Ishikawa (cell line): Measurements from ENCODE around the gene ADGRG6.

Experiments
- CEBPB ChIP-seq: IDR thresholded peaks from 2 replicates; pipeline ENCODE4 v1.6.1; 2012
- CREB1 ChIP-seq: IDR thresholded peaks from 2 replicates; pipeline ENCODE4 v1.6.1; 2012; ENCODE audit warnings: low read depth
- EGR1 ChIP-seq: IDR thresholded peaks from 2 replicates; pipeline ENCODE4 v1.6.1; 2012
- EP300 ChIP-seq: IDR thresholded peaks from 2 replicates; pipeline ENCODE4 v1.6.1; 2012; ENCODE audit warnings: borderline replicate concordance
- FOXM1 ChIP-seq: IDR thresholded peaks from 2 replicates; pipeline ENCODE4 v1.6.1; 2012; ENCODE audit warnings: low read depth, borderline replicate concordance
- NFIC ChIP-seq: IDR thresholded peaks from 2 replicates; pipeline ENCODE4 v1.6.1; 2012
- RAD21 ChIP-seq: IDR thresholded peaks from 2 replicates; pipeline ENCODE4 v1.6.1; 2012; ENCODE audit warnings: low read depth
- TAF1 ChIP-seq: IDR thresholded peaks from 2 replicates; pipeline ENCODE4 v1.6.1; 2012; ENCODE audit warnings: low read depth, mild to moderate bottlenecking
- TCF12 ChIP-seq: IDR thresholded peaks from 2 replicates; pipeline ENCODE4 v1.6.1; 2012; ENCODE audit warnings: low read depth
- TEAD4 ChIP-seq: IDR thresholded peaks from 2 replicates; pipeline ENCODE4 v1.6.1; 2012
- YY1 ChIP-seq: IDR thresholded peaks from 2 replicates; pipeline ENCODE4 v1.6.1; 2012; ENCODE audit warnings: low read depth
- ZBTB7A ChIP-seq: IDR thresholded peaks from 2 replicates; pipeline ENCODE4 v1.6.1; 2012; ENCODE audit warnings: low read depth
- TF ChIP-seq, protein P1 (sequence below): IDR thresholded peaks from 2 replicates; pipeline ENCODE4 v1.6.1; 2012
- TF ChIP-seq, protein P2 (sequence below): IDR thresholded peaks from 2 replicates; pipeline ENCODE4 v1.6.1; 2012; ENCODE audit warnings: low read depth, mild to moderate bottlenecking
- TF ChIP-seq, protein P3 (sequence below): IDR thresholded peaks from 2 replicates; pipeline ENCODE4 v1.6.1; 2012

The ADGRG6 gene

DNA sequence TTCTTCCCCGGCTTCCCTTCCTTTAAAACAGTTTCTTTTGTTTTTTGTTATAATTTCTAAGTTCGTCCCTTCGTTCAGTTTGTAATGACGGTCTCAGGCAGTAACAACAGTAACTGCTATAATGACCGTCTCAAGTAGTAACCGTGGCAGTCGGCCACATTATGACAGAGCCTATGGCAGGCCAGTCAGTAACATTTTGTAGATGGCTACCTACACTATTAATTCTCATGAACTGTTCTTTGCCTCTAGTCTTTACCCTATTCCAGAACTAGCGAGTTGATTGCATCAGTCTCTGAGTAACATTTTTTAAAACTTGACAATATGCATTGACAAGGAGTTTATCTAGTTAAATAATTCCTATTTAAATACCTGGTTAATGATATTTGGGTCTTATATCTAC, 43.0 kb upstream of the ADGRG6 start:
- TF ChIP-seq, protein P1, sequence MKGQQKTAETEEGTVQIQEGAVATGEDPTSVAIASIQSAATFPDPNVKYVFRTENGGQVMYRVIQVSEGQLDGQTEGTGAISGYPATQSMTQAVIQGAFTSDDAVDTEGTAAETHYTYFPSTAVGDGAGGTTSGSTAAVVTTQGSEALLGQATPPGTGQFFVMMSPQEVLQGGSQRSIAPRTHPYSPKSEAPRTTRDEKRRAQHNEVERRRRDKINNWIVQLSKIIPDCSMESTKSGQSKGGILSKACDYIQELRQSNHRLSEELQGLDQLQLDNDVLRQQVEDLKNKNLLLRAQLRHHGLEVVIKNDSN = no peak
- no peak for TF ChIP-seq TAF1
- no peak for TF ChIP-seq FOXM1
- TF ChIP-seq RAD21 = no peak
- TF ChIP-seq YY1 = no peak
- TF ChIP-seq CEBPB = no peak
- TF ChIP-seq TEAD4 = no peak
- no peak for TF ChIP-seq ZBTB7A
- TF ChIP-seq EGR1 = no peak
- TF ChIP-seq, protein P2, sequence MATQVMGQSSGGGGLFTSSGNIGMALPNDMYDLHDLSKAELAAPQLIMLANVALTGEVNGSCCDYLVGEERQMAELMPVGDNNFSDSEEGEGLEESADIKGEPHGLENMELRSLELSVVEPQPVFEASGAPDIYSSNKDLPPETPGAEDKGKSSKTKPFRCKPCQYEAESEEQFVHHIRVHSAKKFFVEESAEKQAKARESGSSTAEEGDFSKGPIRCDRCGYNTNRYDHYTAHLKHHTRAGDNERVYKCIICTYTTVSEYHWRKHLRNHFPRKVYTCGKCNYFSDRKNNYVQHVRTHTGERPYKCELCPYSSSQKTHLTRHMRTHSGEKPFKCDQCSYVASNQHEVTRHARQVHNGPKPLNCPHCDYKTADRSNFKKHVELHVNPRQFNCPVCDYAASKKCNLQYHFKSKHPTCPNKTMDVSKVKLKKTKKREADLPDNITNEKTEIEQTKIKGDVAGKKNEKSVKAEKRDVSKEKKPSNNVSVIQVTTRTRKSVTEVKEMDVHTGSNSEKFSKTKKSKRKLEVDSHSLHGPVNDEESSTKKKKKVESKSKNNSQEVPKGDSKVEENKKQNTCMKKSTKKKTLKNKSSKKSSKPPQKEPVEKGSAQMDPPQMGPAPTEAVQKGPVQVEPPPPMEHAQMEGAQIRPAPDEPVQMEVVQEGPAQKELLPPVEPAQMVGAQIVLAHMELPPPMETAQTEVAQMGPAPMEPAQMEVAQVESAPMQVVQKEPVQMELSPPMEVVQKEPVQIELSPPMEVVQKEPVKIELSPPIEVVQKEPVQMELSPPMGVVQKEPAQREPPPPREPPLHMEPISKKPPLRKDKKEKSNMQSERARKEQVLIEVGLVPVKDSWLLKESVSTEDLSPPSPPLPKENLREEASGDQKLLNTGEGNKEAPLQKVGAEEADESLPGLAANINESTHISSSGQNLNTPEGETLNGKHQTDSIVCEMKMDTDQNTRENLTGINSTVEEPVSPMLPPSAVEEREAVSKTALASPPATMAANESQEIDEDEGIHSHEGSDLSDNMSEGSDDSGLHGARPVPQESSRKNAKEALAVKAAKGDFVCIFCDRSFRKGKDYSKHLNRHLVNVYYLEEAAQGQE = no peak
- no peak for TF ChIP-seq TCF12
- TF ChIP-seq NFIC = no peak

DNA sequence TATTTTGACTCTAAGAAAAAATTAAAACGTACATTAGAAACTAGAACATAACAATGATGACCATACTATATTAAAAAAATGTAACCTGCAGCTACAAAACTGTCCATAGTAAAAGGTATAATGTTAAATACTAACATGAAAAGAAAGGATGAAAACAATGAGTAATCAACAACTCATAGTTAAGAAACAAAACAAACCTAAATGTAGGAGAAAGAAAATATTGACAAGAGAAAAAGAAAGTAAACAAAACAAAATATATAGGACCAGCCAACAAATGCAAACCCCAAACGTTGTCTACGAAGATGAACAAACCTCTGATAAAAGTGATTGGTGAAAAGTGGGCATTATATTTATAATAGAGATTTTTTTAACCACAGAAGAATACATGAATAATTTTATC, 41.1 kb upstream of the ADGRG6 start:
- no peak for TF ChIP-seq NFIC
- no peak for TF ChIP-seq YY1
- no peak for TF ChIP-seq CEBPB

DNA sequence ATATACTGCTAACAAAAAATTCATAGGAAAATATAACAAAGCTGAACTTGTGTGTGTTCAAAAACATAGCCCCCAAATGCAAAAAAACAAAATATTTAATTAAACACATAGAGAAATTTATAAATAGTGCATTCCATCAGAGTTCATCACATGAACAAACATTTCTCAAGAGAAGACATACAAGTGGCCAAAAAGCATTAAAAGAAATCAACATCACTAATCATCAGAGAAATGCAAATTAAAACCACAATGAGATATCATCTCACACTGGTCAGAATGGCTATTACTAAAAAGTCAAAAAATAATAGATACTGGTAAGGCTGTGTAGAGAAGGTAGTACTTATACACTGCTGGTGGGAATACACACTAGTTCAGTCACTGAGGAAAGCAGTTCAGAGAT, 39.6 kb upstream of the ADGRG6 start:
- TF ChIP-seq TAF1 = no peak
- no peak for TF ChIP-seq RAD21
- no peak for TF ChIP-seq TCF12
- no peak for TF ChIP-seq YY1
- no peak for TF ChIP-seq ZBTB7A
- TF ChIP-seq, protein P1 = no peak
- TF ChIP-seq EP300 = no peak
- no peak for TF ChIP-seq NFIC
- TF ChIP-seq CREB1 = no peak
- TF ChIP-seq EGR1 = no peak
- no peak for TF ChIP-seq FOXM1
- no peak for TF ChIP-seq CEBPB
- TF ChIP-seq TEAD4 = no peak
- TF ChIP-seq, protein P3, sequence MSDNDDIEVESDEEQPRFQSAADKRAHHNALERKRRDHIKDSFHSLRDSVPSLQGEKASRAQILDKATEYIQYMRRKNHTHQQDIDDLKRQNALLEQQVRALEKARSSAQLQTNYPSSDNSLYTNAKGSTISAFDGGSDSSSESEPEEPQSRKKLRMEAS = no peak
- TF ChIP-seq, protein P2 = no peak

DNA sequence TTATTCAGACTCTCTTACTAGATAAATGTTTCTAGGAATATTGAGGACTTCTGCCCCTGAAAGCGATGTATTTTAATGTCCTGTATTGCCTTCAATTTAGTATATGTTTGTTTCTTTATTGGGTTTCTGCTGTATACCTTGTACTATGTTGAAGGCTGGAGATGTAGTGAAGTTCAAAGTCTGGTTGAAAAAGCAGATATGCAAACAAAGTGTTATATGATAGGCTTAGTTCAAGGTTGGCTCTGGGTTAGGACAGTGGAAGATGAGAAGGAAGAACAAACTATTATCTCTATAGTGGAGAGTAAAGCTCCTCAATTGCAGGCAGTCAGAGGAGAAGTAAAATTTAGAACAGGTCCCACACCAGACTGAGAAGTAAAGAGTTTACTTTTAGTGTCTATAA, 36.3 kb upstream of the ADGRG6 start:
- TF ChIP-seq CEBPB (no peak), NFIC (no peak), EP300 (no peak), EGR1 (no peak), ZBTB7A (no peak), TAF1 (no peak), YY1 (no peak), TEAD4 (no peak), FOXM1 (no peak), CREB1 (no peak), TCF12 (no peak)
- TF ChIP-seq, protein P1 = no peak
- TF ChIP-seq, protein P3 = no peak
- TF ChIP-seq, protein P2 = no peak

DNA sequence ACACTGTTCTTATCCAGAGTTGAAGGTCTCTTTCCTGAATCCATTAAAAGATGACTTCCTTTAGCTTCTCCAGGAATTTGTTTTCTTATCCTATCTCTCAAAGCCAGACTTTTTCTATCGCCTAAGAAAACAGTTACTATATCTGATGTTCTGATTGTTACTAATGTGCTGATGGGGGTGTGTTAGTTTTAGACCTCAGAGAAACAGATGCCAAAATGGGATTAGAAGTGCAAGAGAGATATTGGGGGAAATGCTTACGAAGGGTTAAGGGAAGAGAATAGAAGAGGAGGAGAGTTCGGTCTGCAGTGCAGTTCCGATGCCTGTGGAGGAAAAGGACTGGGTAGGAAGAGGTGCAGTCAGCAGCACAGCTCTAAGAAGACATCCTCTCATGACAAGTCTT, 35.7 kb upstream of the ADGRG6 start:
- TF ChIP-seq ZBTB7A = no peak
- TF ChIP-seq TAF1 = no peak
- no peak for TF ChIP-seq TCF12
- TF ChIP-seq RAD21 = no peak
